Hepatocyte (in vitro differentiated cells): ENCODE results near the gene ISY1. TPM values are rescaled to one million over a fixed set of nuclear protein-coding genes. Genes with fewer than 3 reads are reported as not detected.
A peak's percentile ranks its signal among the peaks of the same experiment; 100 is the strongest.

ENCODE experiments used
- DNase-seq: peaks from one replicate; pipeline ENCODE4 v3.0.0-alpha.2; 2016; ENCODE audit warnings: low spot score
- H2AFZ ChIP-seq: fragments of 200-600 bp; sonication (generic); 2 replicates; pipeline ENCODE4 v1.6.0; 2016; ENCODE audit warnings: antibody characterized with exemption, mild to moderate bottlenecking
- H3K27ac ChIP-seq: fragments of 200-600 bp; sonication (generic); 2 replicates; pipeline ENCODE4 v1.5.1; 2016; ENCODE audit warnings: mild to moderate bottlenecking
- H3K27me3 ChIP-seq: fragments of 200-600 bp; sonication (generic); 2 replicates; pipeline ENCODE4 v1.6.1; 2016
- H3K36me3 ChIP-seq: fragments of 200-600 bp; sonication (generic); replicated peaks from 2 replicates; pipeline ENCODE4 v1.5.1; 2016; ENCODE audit warnings: low read depth; ENCODE audit not compliant: insufficient read depth
- H3K4me1 ChIP-seq: fragments of 200-600 bp; sonication (generic); 2 replicates; pipeline ENCODE4 v1.5.1; 2016; ENCODE audit warnings: mild to moderate bottlenecking, moderate library complexity; ENCODE audit not compliant: insufficient read depth
- H3K4me2 ChIP-seq: fragments of 200-600 bp; sonication (generic); 2 replicates; pipeline ENCODE4 v1.6.0; 2016
- H3K4me3 ChIP-seq: fragments of 200-600 bp; sonication (generic); 2 replicates; pipeline ENCODE4 v1.5.1; 2016; ENCODE audit warnings: mild to moderate bottlenecking
- H3K79me2 ChIP-seq: fragments of 200-600 bp; sonication (generic); 2 replicates; pipeline ENCODE4 v1.6.0; 2017; ENCODE audit warnings: mild to moderate bottlenecking
- H3K9me2 ChIP-seq: fragments of 200-600 bp; sonication (generic); replicated peaks from 2 replicates; pipeline ENCODE4 v1.6.0; 2017; ENCODE audit warnings: mild to moderate bottlenecking; ENCODE audit not compliant: insufficient read depth
- H3K9me3 ChIP-seq: fragments of 200-600 bp; sonication (generic); 2 replicates; pipeline ENCODE4 v1.5.1; 2016; ENCODE audit warnings: low read depth, mild to moderate bottlenecking
- H4K20me1 ChIP-seq: fragments of 200-600 bp; sonication (generic); 2 replicates; pipeline ENCODE4 v1.6.0; 2016; ENCODE audit warnings: mild to moderate bottlenecking; ENCODE audit not compliant: insufficient read depth, poor library complexity, severe bottlenecking
- EZH2 ChIP-seq: fragments of 200-600 bp; sonication (generic); IDR thresholded peaks from 2 replicates; pipeline ENCODE4 v1.6.1; 2016; ENCODE audit warnings: antibody characterized with exemption, mild to moderate bottlenecking, borderline replicate concordance
- EZH2phosphoT487 ChIP-seq: fragments of 200-600 bp; sonication (generic); IDR thresholded peaks from one replicate; pipeline ENCODE4 v1.6.1; 2018; ENCODE audit warnings: antibody characterized with exemption, mild to moderate bottlenecking, low read depth, moderate library complexity; ENCODE audit not compliant: unreplicated experiment, severe bottlenecking
- WGBS: methylation state at CpG from one replicate; pipeline ENCODE4 v1.1.6; 2016; ENCODE audit warnings: low lambda C conversion rate; ENCODE audit errors: missing lambda C conversion rate; 5-methylcytosine and 5-hydroxymethylcytosine counted together
- polyA plus RNA-seq: library from polyadenylated mRNA; unstranded; fragments of >200 nt; fragmentation: Nextera tagmentation; extraction: Ambion mirVana; gene quantifications from 2 replicates; pipeline ENCODE4 v1.2.1, GENCODE V29; 2016
- total RNA-seq: library from RNA; depleted of rRNA; stranded (reverse); fragments of >200 nt; gene quantifications from 2 replicates; pipeline ENCODE4 v1.2.3, GENCODE V29; 2014
- TF ChIP-seq, protein P1 (sequence below): fragments of 200-600 bp; sonication (generic); IDR thresholded peaks from 2 replicates; pipeline ENCODE4 v1.5.1; 2016; ENCODE audit warnings: antibody characterized with exemption, mild to moderate bottlenecking; ENCODE audit not compliant: poor library complexity

The ISY1 gene
- total and polyA plus RNA-seq, 2 experiments from 2014 or later: 20.1 to 35.8 TPM

DNA sequence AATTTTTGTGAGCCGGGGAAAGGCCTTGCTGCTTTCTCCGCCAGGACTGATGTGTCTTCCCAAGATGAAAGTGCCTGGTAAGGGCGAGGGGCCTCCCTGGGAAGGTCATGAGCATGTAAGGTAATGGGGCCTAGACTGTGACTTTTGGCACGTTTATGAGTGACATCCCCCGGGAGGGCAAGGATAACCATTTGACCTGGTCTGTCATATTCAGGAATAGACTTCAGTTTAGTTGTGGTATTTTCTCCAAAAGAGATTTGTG lies 23.5 kb upstream of the ISY1 start:
- Histone ChIP-seq H3K27me3 (no peaks in the 10 kb centered on the region), H4K20me1 (peaks cover 36% of the 10 kb centered on the region), H3K4me2 (peak overlapping the region; percentile 84), H3K4me1 (peaks cover 24% of the 10 kb centered on the region), H3K9me3 (no peaks in the 10 kb centered on the region), H3K79me2 (peaks cover 66% of the 10 kb centered on the region), H3K36me3 (no peaks in the 10 kb centered on the region), H2AFZ (peak overlapping the region; percentile 72), H3K9me2 (no peaks in the 10 kb centered on the region), H3K27ac (peak overlapping the region; percentile 96), H3K4me3 (peak overlapping the region; percentile 56)
- peak; percentile 39 for DNase-seq
- TF ChIP-seq EZH2phosphoT487: no peak
- TF ChIP-seq, protein P1, sequence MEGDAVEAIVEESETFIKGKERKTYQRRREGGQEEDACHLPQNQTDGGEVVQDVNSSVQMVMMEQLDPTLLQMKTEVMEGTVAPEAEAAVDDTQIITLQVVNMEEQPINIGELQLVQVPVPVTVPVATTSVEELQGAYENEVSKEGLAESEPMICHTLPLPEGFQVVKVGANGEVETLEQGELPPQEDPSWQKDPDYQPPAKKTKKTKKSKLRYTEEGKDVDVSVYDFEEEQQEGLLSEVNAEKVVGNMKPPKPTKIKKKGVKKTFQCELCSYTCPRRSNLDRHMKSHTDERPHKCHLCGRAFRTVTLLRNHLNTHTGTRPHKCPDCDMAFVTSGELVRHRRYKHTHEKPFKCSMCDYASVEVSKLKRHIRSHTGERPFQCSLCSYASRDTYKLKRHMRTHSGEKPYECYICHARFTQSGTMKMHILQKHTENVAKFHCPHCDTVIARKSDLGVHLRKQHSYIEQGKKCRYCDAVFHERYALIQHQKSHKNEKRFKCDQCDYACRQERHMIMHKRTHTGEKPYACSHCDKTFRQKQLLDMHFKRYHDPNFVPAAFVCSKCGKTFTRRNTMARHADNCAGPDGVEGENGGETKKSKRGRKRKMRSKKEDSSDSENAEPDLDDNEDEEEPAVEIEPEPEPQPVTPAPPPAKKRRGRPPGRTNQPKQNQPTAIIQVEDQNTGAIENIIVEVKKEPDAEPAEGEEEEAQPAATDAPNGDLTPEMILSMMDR: no peak
- no peak for TF ChIP-seq EZH2
- 5% methylated on average over 5 of the region's 5 CpGs for WGBS

DNA sequence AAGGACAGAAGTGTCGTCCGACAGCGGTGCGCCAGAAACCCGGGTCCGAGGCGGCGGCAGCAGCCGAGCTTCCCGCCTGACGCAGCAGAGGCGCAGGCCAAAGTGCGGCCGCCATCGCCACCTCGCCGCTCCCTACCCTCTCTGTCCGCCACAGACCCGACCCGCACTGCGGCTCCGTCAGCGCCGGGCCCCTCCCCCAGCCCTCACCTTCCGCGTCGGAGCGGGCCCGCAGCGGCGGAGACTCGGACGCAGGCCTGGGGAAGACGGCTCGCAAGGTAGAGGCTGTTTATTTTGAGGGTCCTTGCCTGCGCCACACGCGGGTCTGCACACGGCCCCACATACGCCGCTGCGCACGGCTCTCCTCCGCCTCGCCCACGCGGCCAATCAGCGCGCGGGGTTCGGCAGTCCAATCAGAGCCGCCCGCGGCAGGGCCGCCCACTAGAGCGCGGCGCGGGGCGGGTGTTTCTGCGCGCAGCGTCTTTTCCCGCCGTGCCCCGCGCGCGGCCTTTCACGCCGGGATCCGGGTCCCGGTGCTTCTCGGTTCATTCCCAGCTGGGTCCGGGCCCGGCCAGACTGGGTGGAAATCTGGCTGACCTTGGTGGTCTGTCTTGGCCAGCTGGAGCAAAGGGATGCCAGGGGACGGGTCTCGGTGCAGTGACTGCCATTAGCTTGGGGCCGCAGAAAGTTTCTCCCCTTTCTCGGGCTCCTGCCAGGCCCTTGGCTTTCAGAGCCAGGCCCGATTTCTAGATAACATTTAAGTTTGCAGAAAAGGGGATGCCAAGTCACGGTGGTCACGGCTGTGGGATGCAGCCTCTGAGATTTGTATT lies 22.9 kb upstream of the ISY1 start, which contains the start of gene CNBP:
TSS of gene CNBP (minus strand) at position 328 of the 827 bp plus-strand sequence. CDS start 12,139 bp downstream, outside the sequence.
- Histone ChIP-seq H3K4me3 (peak within 1 kb of the TSS; percentile 95), H3K9me3 (no peaks in the 10 kb centered on the region), H3K9me2 (no peaks in the 10 kb centered on the region), H3K27ac (peak within 1 kb of the TSS; percentile 99), H4K20me1 (peaks cover 42% of the 10 kb centered on the region), H2AFZ (peak within 1 kb of the TSS; percentile 72), H3K27me3 (no peaks in the 10 kb centered on the region), H3K4me2 (peak within 1 kb of the TSS; percentile 84), H3K79me2 (peaks cover 71% of the 10 kb centered on the region), H3K36me3 (no peaks in the 10 kb centered on the region), H3K4me1 (peaks cover 27% of the 10 kb centered on the region)
- TF ChIP-seq EZH2phosphoT487 (no peak), EZH2 (no peak)
- TF ChIP-seq, protein P1: no peak
- peak; percentile 99 for DNase-seq
- 1% methylated on average over 59 of the region's 83 CpGs for WGBS

DNA sequence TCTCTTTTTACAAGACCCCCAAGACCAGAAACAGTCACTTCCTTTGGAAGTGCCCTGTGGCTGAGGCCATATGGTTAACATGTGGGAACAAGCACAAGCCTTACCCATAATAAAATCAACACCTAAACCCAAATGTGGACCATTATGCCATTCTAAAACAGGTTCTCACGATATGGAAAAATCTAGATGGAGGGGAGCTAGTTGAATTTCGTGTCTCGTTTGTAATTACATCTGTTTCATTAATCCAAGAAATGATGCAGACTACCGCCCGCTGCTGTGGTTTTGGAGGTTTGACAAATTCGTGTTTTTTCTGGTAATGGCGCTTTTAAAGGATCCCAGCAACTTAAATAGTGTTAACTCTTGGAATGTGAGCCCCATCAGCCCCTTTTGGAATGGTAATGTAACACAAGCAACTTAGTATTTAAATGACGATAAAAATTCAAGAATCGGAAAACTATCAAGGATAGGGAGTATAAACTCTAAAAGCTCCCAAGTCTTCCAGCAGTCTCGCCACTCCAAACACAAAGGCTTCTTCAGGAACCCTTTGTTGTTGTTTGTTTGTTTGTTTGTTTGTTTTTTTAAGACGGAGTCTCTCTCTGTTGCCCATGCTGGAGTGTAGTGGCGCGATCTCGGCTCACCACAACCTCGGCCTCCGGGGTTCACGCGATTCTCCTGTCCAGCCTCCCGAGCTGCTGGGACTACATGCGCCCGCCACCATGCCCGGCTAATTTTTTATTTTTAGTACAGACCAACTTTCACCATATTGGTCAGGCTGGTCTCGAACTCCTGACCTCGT lies 21.7 kb upstream of the ISY1 start:
- 2% methylated on average over 24 of the region's 24 CpGs for WGBS
- H2AFZ ChIP-seq: peak overlapping the region; percentile 66
- peaks cover 33% of the 10 kb centered on the region for H3K4me1 ChIP-seq
- peak overlapping the region; percentile 81 for H3K4me2 ChIP-seq
- peaks cover 83% of the 10 kb centered on the region for H3K79me2 ChIP-seq
- H3K4me3 ChIP-seq: peak overlapping the region; percentile 95
- no peaks in the 10 kb centered on the region for H3K27me3 ChIP-seq
- no peak for DNase-seq
- H4K20me1 ChIP-seq: peaks cover 54% of the 10 kb centered on the region
- H3K27ac ChIP-seq: peak overlapping the region; percentile 99
- no peak for TF ChIP-seq EZH2
- no peak for TF ChIP-seq EZH2phosphoT487
- TF ChIP-seq, protein P1: no peak
- H3K9me2 ChIP-seq: no peaks in the 10 kb centered on the region
- H3K36me3 ChIP-seq: no peaks in the 10 kb centered on the region
- H3K9me3 ChIP-seq: no peaks in the 10 kb centered on the region
